ENCODE results near the gene SNTN. TPM values are rescaled to one million over a fixed set of nuclear protein-coding genes. Genes with fewer than 3 reads are reported as not detected.

The SNTN gene
- total RNA-seq, 2 donors from 2014 or later, result not detected

DNA sequence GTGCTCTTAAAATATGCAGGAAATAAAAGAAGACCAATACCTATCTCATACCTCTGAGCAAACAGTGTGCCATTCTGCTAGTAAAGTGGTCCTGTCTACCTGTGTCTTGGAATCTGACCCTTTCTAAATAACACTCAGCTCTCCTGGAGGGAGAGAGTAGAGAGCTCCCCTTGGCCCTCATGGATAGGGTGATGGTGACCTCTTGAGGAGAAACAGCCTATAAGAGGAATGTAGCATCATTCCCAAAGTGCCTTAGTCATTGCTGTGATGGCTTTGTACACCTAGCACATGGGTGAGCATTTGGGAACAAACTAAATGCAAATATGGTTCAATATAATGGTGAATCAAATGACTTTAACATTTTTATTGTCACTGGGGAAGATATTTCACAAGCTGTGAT is 10.0 kb downstream of the SNTN start:
- intact Hi-C loops (cut with DNase I), result no loop called here
- no peak for DNase-seq (ENCODE audit: low spot score)

DNA sequence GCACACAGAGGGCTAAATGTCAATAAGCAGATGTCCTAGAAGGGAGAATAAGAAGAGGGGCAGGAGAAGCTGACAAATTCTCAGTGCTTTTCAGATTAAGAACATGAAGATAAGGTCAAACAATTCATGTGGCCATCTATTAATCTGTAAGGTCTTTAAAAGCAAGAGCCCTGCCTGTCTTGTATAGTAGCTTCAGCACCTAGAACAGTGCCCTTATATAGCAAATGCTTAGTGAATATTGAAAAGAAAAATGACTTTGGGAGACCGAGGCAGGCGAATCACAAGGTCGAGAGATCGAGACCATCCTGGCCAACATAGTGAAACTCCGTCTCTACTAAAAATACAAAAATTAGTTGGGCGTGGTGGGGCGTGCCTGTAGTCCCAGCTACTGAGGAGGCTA is 18.1 kb downstream of the SNTN start:
- intact Hi-C loops (cut with DNase I), result no loop called here
- no peak for DNase-seq (ENCODE audit: low spot score)

DNA sequence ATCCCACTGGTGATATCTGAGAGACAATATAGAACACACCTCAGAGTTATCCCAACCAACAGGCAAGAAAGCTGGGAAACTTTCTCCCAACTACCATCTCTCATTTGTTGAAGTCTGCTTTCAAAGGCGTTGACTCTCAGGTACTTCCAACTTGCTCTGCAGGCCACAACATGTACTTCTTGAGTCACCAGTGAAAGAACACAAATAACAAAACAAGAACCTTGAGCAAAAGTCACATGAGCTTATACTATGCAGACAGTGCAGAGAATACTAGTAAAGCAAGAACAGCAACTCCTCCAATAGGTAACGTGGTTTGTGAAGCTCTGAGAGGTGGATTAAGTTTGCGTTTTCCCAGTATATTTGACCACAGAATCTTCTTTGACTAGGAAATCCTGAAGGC is 20.6 kb downstream of the SNTN start:
- intact Hi-C loops (cut with DNase I), result no loop called here
- no peak for DNase-seq (ENCODE audit: low spot score)

DNA sequence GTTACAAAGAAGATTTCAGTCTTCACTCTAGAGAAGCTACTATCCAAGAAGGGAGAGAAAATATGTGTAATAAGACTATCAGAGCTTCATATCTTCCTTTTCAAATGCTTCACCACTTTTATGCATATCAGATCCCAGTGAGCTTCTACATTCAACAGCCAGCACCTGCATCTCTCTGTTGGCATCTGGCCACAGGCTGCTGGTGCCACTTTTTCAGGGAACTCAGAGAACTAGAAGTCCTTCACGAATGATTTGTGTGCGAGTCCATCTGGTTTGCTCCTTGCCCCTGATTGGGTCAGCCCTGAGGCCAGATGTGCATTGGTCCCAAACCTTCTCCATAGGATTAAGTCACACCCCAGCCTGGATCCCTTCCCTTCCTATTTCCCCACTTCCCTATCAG is 22.1 kb downstream of the SNTN start:
- DNase-seq (ENCODE audit: low spot score), result no peak
- intact Hi-C loops (cut with DNase I), result no loop called here

DNA sequence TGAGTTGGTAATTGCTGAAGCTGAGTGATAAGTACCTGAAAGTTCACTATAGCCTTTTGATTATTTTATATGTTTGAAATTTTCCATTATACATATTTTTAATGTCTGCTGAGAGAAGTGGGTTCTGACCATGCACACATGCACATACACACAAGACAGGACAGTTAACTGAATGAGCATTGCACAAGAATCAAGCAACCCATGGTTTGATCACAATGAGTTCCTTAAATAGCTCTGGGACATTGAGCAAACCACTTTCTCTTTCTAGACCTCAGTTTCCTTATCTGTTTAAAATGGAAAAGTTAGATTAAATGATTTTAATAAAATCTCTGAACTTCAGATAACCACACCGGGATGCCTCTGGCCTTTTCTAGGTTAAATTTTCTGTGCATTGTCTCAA is 26.7 kb downstream of the SNTN start:
- intact Hi-C loops (cut with DNase I), result no loop called here
- DNase-seq (ENCODE audit: low spot score), result no peak

DNA sequence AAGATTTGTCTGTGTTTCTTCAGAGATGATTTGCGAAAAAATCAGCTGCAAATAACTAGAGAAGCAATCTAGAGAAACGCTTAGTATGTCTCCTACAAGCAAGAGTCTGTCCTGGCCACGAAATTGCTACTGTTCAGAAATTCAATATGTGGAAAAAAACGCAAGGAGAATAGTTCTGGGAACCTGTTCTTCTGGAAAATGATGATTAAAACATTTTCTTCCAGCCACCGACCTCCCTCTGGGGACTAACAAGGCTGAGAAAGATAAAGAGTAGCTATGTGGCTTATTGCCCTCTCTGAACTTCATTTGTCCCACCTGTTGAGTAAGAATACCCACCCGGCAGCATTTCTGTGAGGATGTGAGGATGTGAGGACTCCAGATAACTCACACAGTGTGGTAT is 31.6 kb downstream of the SNTN start:
- intact Hi-C loops (cut with DNase I), result no loop called here
- no peak for DNase-seq (ENCODE audit: low spot score)

DNA sequence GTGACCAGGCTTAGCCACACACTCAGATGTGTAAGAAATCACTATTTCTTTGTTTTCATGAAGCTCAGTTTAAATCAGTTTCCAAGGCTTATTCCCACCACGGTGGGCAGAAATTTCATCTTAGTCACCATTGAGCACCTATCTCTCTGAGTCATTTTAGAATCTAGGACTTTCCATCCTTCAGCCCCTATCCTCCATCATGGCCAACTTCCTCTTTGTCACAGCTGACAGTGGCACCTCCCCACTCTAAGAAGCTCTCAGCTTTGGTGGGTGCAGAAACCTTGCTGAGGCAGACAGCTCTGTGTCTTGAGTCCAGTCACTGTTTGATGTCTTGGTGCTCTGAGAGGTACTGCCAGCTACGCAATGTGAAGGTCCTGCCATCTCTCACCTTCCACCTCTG is 32.9 kb downstream of the SNTN start:
- DNase-seq (ENCODE audit: low spot score), result no peak

DNA sequence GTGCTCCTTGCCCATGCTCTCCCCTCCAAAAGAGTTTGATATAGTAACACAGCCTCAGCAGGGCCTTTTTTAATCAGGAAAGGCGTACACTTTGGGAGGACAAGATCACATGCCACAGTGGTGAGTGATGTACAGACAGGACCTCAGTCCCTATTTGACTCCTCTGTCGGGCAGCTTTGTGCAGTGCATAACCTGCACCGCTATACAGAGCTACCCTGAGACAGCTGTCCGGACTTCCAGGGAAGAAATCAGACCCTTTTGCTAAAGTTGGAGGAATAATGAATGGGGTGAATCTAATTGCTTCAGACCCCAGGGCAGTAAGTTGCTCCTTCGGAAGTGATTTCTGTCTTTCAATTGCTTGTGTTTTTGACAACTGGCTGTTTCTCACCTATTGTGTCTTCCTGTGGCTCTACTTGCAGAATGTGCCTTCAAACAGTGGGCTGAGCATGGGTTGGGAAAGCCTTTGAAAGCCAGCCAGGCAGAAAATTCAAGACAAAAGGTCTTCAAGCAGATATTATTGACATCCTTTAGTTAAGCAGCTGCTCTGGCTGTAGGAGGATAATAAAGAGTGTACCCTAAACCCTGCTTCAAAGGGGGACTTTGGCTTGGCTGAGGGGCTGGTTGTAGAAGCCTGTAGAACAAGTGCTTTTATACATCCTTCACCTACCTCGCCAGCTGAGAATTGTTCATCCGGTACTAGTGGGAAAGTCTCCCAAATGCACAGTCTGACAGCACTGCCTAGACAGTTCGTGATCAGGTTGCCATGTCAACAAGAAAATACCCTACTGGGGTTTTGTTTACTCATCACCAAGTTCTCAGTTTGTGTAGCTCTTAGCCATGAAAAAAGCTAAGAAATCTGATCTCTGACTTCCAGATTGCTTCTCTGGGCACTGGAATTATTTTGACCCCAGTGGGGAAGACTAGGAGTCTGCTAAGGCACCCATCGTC is 35.1 kb downstream of the SNTN start:
- no peak for DNase-seq (ENCODE audit: low spot score)
- intact Hi-C loops (cut with DNase I), result no loop called here

More for the DNA sequence above, 32.9 kb downstream of the SNTN start:
- intact Hi-C loops (cut with DNase I), result no loop called here

DNA sequence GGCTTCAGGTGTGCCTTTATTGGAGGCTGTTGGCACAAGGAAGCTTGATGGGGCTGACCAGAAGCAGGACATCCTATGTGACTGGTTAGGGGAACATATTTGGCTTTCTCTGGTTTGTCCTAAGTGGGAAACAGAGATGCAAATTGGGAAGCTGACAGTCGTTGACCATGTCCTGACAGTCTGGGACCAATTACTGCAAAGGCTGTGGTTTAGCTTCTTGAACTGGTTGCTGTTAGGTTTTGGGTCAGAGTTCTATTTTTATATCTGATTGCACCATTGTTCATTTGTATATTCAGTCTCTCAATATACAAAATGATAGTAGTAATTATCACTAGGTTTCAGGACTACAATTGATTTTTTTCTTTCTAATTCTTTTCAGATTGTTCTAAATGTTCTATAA is 36.8 kb downstream of the SNTN start:
- DNase-seq (ENCODE audit: low spot score), result no peak
- intact Hi-C loops (cut with DNase I), result no loop called here

DNA sequence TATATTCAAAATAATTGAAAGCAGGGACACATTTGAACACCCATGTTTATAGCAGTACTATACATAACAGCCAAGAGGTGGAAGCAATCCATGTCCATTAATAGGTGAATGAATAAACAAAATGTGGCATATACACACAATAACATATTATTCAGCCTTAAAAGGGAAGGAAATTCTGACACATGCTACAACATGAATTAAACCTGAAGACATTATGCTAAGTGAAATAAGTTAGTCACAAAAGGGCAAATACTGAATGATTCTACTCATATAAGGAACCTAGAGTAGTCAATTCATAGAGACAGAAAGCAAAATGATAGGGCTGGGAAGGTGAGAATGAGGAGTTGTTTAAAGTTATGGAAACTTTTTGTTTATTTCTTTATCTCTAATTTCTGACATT is 40.9 kb downstream of the SNTN start:
- DNase-seq (ENCODE audit: low spot score), result no peak
- intact Hi-C loops (cut with DNase I), result no loop called here

DNA sequence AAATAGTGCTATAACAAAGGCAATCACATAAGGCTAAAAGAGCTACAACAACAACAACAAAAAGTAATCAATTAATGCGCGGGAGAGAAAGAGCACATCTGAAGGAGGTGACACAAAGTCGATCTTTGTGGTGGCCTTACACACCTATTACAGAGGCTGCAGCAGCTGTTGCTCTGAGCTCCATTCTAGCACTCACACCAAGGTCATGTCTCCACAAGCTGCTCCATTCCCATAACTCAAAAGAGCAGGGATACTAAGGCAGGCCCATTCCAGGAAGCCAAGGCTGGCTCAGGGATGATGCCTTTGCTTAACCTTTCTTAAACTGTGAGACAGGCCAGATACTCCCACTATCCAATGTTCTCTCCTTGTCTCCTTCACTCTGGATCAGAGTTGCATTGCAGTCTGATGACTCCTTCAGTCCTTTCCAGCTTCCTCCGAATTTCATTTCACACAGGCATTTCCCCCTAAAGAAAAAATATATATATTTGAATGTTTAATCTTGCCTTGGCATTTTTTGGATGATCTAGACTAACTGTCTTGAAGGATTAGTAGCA is 52.7 kb downstream of the SNTN start:
- intact Hi-C loops (cut with DNase I), result no loop called here
- DNase-seq (ENCODE audit: low spot score), result no peak

DNA sequence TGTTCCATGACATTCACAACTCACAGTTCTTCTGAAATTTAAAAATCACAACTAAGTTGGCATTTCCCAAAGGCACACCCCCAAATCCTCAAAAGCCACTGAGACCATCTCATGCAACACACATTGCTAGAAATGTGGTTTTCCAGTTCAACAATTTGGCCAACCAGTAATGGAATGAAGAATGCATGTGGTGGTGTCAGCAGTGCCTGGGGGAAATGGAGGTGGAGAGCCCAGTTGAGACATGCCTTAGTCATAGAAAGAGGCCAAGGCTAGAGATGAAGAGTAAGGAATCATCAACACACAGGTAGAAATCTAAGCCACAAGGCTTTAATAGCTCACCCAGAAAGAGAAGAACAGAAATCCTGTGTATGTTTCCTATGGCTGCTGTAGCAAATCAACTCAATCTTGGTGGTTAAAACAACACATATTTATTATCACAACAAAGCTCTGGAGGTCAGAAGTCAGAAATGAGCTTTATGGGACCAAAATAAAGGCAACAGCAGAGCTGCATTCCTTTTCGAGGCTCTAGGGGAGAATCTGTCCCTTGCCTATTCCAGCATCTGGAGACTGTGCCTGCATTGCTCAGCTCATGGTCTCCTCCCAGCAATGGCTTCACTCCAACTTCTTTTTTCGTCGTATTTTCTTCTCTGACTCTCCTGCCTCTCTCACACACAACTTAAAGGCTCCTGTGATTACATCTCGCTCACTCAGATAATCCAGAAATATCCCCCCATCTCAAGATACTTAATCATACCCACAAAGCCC is 54.0 kb downstream of the SNTN start:
- no peak for DNase-seq (ENCODE audit: low spot score)
- intact Hi-C loops (cut with DNase I), result no loop called here

DNA sequence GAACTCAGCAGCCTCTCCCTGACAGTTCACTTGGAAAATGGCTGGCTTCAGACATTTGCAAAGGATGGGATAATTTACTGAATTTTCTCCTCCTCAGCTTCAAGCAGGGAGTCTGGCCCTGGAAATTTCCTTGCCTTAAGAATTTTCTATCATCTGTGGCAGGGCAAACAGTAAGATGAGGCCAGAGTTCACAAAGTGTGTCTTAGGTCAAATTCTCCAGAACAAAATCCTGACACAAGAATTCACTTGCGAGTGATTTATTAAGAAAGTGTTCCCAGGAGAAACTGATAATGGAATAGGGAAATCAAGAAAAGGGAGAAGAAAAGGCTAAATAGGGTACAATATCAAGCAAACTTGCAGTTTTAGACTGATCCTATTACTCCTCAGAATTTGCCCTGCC is 55.3 kb downstream of the SNTN start:
- intact Hi-C loops (cut with DNase I), result no loop called here
- DNase-seq (ENCODE audit: low spot score), result no peak

DNA sequence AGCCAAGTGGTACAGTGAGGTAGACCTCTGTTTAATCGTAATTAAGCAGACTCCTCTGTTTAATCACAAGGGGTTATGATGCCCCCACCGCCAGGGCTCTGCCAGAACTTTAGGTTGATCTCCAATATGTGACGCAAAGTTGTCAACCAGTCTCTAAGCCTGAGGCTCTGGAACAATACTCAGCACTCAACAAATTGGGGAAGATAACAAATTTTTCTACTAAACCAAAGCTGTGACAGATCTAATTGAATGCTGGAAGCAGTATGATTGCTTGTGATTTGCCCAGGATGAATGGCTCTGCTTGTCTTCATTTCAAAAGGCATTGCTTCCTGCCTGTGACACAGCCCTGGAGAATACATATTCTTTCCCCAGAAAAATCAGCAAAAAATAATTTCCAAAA is 57.1 kb downstream of the SNTN start:
- no peak for DNase-seq (ENCODE audit: low spot score)
- intact Hi-C loops (cut with DNase I), result no loop called here

Other genes starting within 250 kb of the SNTN start
- gene C3orf49, start 166.6 kb downstream of the SNTN start, total RNA-seq, result not detected
- gene THOC7, start 211.1 kb downstream of the SNTN start, total RNA-seq, result 10 to 100 TPM; 69.7 to 74.3 TPM
- gene ATXN7, start 211.2 kb downstream of the SNTN start, total RNA-seq, result 10 to 100 TPM; 25.5 to 31.0 TPM